ENCODE measurements around the gene TNFRSF12A. TPM values are rescaled to one million over a fixed set of nuclear protein-coding genes. Genes with fewer than 3 reads are reported as not detected.

The TNFRSF12A gene
- total and polyA plus RNA-seq, 2 of the 13 experiments (the other 11 are each of a cell fraction or from before 2014, with no cell fraction given): 61.9 to 66.0 TPM

GRCh38 chr16:3020604-3021448, 658 bp downstream of the TNFRSF12A start (continued):
- TF ChIP-seq HNRNPUL1 (IDR thresholded peaks at IDR 0.05; ENCODE audit: low read depth, low read length) (no peak), ZC3H4 (CRISPR knock-in tag; IDR thresholded peaks at IDR 0.05; ENCODE audit: borderline replicate concordance) (0 out of 2 replicates have a peak, but pooled peaks have one; percentile 80), MATR3 (CRISPR knock-in tag; IDR thresholded peaks at IDR 0.05) (no peak), ZNF432 (CRISPR knock-in tag; IDR thresholded peaks at IDR 0.05; ENCODE audit: borderline replicate concordance) (no peak), KLF15 (CRISPR knock-in tag; IDR thresholded peaks at IDR 0.05; ENCODE audit: borderline replicate concordance) (no peak), PHF21A (CRISPR knock-in tag; IDR thresholded peaks at IDR 0.05) (peak; percentile 79), ZSCAN25 (CRISPR knock-in tag; IDR thresholded peaks at IDR 0.05) (peak; percentile 65), ISL2 (CRISPR knock-in tag; IDR thresholded peaks at IDR 0.05) (peak; percentile 71), BCLAF1 (IDR thresholded peaks at IDR 0.05) (no peak), ZSCAN12 (CRISPR knock-in tag; IDR thresholded peaks at IDR 0.05) (no peak), ZFP36L2 (CRISPR knock-in tag; IDR thresholded peaks at IDR 0.05) (no peak), ZNF251 (CRISPR knock-in tag; IDR thresholded peaks at IDR 0.05) (no peak), MNT (IDR thresholded peaks at IDR 0.05) (no peak), UBTF (CRISPR knock-in tag; IDR thresholded peaks at IDR 0.05) (peak; percentile 82), ZBTB7B (CRISPR knock-in tag; IDR thresholded peaks at IDR 0.05) (no peak; the same call in 1 of the 2 replicates), IKZF1 (IDR thresholded peaks at IDR 0.05) (no peak), FOXO1 (CRISPR knock-in tag; IDR thresholded peaks at IDR 0.05) (peak; percentile 19; the same call in 1 of the 2 replicates), ZNF501 (CRISPR knock-in tag; IDR thresholded peaks at IDR 0.05) (peak; percentile 12; the same call in 1 of the 2 replicates), MIXL1 (CRISPR knock-in tag; IDR thresholded peaks at IDR 0.05) (peak; percentile 25; the same call in 1 of the 2 replicates), ZNF713 (CRISPR knock-in tag; IDR thresholded peaks at IDR 0.05) (no peak), AHR (CRISPR knock-in tag; IDR thresholded peaks at IDR 0.05) (peak; percentile 26; the same call in 1 of the 2 replicates), KAT8 (CRISPR knock-in tag; IDR thresholded peaks at IDR 0.05) (peak; percentile 63), ZBTB39 (CRISPR knock-in tag; IDR thresholded peaks at IDR 0.05) (no peak)

Data from HepG2 (cell line).